GM18498 (cell line): Measurements from ENCODE around the gene MPPED1.

ENCODE experiments used
- ATAC-seq: cut with Tn5 transposase; IDR thresholded peaks from one replicate; pipeline ENCODE4 v1.9.1; 2021; ENCODE audit warnings: mild to moderate bottlenecking, moderate library complexity; ENCODE audit not compliant: unreplicated experiment

MPPED1 gene

DNA sequence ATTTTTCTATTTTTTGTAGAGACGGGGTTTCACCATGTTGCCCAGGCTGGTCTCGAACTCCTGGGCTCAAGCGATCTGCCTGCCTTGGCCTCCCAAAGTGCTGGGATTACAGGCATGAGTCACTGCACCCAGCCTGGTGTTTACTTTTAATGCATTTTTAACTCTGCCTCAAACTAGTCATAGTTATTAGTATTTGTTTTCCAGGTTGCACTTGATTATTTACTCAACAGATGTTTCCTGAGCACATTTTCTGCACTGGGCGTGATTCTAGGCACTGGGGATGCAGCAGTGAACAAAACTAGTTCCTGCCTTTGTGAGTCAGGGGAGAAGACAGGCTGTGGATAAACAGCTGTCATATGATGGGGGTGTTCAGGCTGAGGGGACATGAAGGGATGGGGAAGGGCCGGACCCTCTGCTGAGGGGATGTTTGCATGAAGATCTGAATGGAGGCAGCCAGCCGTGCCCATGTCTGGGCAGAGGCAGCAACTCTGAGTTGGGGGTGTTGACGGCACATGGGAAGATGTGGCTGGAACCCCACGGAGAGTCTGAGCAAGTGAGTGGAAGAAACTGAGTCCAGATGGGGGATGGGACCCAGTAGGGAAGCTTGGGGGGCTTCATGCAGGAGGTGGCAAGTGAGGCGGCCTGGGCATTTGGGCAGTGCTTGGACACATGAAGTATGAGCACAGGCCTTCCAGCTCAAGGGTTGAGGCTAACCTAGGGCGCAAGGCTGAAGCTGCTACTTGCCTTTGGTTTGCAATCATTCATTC is 34.4 kb downstream of the MPPED1 start:
- ATAC-seq, result no peak

- no peak for ATAC-seq
These were observed 35.1 kb downstream of the MPPED1 start for GRCh38 chr22:43446916-43447315.

DNA sequence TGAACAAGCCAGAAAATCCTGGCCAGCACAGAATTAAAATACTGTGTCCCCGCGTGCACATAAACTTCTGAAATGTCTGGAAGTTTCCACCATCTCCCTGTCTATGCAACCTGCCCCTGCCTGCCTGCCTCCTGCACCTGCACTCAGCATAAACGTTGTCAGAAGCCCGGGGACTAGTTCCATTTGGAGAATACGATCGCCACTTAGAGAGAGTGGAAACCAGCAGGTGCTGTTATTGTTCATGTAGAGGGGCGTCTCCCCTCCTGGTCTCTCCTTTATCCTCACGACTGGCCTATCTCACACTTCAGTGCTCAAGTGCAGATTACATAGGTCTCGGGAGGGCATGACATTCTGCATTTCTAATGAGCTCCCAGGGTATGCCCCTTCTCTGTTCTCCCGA is 35.6 kb downstream of the MPPED1 start:
- no peak for ATAC-seq

DNA sequence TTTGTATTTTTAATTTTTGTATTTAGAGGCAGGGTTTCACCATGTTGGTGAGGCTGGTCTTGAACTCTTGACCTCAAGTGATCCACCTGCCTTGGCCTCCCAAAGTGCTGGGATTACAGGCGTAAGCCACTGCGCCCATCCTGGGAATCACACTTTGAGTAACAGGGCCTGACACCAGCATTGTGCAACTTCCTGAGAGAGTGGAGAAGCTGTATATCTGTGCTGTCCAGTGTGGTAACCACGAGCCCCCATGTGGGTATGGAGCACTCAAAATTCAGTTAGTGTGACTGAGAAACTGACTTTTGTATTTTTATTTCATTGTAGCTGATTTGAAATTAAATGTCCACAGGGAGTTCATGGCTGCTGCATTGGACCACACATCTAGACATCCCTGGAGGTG is 36.2 kb downstream of the MPPED1 start:
- ATAC-seq, result no peak

GRCh38 chr22:43449205-43449830 is 37.5 kb downstream of the MPPED1 start:
- ATAC-seq, result no peak

DNA sequence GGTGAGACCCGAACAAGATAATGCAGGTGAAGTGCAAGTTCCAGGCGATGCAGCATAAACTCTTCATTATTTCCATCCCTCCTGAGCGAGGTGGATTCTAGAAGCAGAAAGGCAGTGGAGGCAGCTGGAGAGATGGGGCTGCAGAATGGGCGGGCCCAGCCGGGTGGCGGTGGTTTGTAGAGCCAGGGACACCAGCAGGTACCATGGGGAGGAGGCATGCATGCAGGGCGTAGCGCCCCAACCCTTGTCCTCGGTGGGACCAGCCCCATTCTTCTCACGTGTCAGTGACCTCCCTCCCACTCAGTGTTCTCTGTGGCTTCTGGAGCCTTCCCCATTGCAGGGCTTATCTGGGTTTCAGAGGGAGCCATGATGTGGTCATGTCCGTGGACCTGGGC is 38.0 kb downstream of the MPPED1 start:
- ATAC-seq, result no peak

GRCh38 chr22:43451371-43452050 is 39.7 kb downstream of the MPPED1 start:
- no peak for ATAC-seq

DNA sequence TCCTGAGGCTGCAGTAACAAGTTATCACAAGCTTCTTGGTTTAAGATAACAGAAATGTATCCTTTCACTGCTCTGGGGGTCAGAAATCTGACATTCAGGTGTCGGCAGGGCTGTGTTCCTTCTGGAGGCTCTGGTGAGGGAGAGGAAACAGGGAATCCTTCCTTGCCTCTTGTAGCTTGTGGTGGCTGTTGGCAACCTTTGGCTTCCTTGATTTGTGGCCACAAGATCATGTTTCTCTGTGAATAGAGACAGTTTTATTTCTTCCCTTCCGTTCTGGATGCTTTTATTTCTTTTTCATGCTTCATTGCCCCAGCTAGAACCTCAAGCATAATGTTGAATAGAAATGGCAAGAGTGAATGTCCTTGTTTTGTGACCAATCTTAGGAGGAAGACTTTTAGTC is 44.0 kb downstream of the MPPED1 start:
- no peak for ATAC-seq

DNA sequence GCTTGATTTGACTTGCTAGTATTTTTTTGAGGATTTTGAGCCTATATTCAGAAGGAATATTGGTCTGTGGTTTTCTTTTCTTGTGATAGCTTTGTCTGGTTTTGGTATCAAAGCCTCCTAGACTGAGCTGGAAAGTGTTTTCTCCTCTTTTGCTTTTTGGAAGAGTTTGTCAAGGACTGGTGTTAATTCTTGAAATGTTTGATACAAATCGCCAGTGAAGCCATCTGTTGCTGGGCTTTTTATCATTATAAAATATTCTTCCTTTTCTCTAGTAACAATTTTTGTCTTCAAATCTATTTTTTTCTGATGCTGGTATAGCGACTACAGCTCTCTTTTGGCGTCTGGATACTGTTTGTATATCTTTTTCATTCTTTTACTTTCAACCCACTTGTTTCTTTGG is 45.2 kb downstream of the MPPED1 start:
- ATAC-seq, result no peak

DNA sequence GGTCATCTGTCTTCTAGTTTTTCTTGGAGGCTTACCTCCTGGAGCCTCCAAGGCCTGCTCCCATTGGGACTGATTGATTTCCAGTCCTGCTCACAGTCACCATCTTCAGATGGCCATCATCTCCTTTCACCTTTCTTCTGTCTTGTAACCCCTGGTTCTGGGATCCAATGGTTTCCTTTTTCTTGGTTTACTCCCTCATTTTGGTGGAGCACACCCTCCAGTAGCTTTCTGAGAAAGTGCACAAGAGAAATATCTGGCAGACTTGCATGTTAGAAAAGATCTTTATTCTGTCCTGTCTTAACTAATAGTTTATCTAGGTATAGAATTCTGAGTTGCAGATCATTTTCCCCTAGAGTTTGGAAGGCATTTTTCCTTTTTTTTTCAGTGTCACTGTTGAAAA is 50.9 kb downstream of the MPPED1 start:
- ATAC-seq, result no peak

GRCh38 chr22:43464809-43465208 is 53.0 kb downstream of the MPPED1 start:
- no peak for ATAC-seq

GRCh38 chr22:43465291-43466015 is 53.6 kb downstream of the MPPED1 start:
- no peak for ATAC-seq

DNA sequence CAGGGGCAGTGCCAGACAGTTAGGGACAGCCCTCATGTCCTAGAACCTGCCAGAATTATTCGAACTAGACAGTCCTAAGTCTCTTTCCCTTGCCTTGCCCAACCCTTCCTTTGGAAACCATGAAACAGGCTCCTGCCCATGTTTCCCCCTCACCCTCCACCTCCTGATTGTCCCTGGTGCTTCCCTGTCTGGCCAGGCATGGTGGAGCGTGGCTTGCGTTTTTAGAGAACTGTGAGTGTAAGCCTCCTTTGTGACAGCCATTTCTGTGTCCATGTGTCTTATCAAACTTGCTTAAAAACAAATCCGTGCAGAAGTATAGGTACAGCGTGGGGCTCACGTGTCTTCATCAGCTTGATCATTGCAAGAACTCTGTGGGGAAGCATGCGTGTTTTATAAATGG is 54.9 kb downstream of the MPPED1 start:
- no peak for ATAC-seq

- no peak for ATAC-seq
These were observed 55.6 kb downstream of the MPPED1 start for GRCh38 chr22:43467216-43467940.

GRCh38 chr22:43470253-43470652 is 58.4 kb downstream of the MPPED1 start:
- no peak for ATAC-seq

- ATAC-seq, result no peak
These were observed 59.2 kb downstream of the MPPED1 start for GRCh38 chr22:43470941-43471585.

DNA sequence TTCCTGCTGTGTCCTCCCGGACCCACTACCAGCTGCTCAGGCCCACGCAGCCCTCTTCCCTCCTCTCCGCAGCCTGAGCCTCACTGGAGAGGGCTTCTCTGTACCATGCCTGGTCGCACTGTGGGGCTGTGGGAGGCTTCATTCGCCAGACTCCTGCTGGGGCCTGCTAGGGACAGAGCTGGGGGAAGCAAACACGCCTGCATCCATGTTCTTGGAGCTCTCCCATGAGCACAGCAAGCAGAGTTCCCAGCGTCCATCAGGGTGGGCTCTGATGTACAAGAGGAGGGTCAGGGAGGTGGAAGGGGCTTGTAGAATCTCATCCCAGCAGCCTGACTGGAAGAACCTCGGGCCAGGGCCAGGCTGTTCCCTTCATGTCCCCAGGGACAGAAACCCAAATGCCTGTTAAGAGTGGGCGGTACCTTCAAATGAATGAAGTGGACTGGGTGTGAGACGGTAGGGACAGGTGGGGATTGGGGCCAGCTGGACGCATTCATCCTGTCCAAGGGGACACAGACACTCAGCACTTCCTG is 59.9 kb downstream of the MPPED1 start:
- no peak for ATAC-seq

DNA sequence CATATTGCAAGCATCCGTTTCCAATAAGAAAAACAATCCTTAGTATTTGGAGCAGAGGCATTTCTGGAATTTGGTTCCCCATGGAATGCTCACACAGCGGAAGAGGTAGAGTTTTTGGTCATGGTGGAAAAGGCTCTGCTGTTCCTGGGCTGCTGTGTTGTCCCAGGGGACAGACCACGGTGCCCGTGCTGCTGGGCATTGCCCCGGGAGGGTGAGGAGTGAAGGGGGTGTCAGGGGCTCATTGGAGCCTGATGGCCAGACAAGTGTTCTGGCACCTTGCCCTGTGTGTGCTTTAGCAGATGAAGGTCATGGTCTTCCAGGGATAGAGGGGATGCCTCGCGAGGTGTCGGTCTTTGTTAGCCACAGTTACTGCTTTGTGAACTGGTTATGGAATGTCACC is 61.2 kb downstream of the MPPED1 start:
- ATAC-seq, result no peak

- ATAC-seq, result no peak
These were observed 61.6 kb downstream of the MPPED1 start for GRCh38 chr22:43473441-43473840.
